ENCODE results near the gene C10orf95.
"Not testable (repeated sequence)": the region's sequence is repeated elsewhere in the genome, so short reads cannot be mapped to it uniquely, and the experiment has no call there.

C10orf95 gene, protein sequence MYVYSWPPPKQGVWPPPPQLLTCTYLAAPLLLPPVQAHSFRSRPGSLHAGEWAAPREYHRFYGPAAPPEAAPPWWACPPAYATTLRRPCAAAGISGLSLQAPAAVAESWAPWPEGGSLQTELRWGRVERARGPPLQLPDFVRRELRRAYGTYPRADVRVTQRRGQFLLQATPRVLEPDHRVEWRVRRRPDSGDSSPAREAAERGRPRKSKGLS

DNA sequence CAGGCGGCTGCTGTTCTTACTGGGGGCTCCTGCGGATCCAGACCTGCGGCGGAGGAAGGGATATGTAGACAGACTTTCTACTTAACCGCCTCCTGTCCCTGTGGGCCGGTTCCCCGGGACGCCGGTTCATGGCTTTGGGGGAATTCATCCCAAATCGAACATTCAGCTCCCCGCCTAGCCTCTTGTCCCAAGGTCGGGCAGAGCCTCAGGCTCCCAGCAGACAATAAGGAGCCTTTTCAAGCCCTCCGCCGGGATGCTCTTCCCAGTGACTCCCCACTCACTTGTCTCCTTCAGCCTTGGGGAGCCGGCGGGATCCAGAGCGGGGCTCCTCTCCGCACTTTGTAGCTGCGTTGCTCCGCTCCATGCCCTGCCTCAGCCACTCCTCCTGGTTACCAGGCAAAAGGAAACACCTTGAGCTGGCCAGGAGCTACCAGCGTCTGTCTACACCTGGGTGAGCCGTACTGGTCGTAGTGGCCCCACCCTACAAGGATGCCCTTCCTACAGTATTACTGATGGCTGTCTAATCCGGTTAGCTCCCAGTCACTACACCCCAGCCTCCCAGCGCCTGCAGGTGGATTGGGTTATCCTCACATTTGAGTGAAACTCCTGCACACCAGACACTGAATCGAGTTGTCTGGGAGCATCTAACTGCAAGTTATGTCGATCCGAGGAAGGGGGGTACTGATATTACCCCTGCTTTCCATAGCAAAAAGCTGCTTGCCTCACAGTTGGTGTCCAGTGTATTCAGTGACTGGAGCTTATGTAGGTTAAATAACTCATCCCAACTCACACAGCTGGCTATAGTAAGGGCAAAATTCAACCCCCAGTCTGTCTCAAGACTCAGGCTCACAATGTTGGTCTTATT, at the start of gene C10orf95:
C10orf95 (minus strand) TSS at position 439 of the 865 bp plus-strand sequence. CDS start 450 bp downstream, outside the sequence.
- no peak for DNase-seq

DNA sequence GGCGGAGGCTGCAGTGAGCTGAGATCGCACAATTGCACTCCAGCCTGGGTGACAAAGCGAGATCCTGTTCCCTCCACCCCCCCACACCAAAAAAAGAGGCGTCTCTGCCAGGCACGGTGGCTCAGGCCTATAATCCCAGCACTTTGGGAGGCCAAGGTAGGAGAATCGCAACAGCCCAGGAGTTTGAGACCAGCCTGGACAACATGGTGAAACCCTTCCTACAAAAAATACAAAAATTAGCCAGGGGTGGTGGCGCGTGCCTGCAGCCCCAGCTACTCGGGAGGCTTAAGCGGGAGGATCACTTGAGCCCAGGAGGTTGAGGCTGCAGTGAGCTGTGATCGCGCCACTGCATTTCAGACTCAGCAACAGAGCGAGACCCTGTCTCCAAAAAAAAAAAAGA, 49.3 kb upstream of the C10orf95 start:
- DNase-seq, result not testable (repeated sequence)

DNA sequence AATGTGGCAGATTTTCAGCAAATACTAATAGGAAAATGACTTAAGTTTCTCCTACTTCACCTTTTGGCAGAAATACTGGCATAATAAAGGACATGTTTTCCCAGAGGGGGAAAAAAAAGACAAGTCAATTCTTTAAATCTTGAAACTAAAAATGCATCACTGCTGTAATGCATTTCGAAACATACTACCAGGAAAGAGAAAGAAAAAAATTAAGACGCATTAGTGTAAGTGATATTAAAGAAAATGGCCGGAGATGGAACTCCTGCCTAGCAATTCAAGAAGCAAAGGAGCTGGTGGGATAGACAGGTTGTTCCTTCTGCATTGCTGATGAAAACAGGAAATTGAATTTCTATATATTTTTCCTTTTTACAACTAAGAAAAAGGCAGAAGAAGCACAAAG, 48.0 kb upstream of the C10orf95 start:
- no peak for DNase-seq

DNA sequence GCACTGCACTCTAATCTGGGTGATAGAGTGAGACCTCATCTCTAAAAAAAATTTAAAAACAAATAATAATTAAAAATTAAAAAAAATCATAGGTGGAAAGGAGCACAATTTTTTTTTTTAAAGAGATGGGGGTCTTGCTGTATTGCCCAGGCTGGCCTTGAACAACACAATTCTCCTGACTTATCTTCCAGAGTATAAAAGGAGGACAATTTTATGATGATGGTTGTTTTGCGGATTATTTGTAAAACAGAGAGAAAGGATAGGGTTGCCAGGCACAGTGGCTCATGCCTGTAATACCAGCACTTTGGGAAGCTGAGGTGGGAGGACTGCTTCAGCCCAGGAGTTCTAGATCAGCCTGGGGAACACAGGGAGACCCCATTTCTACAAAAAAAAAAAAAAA, 46.2 kb upstream of the C10orf95 start:
- no peak for DNase-seq

DNA sequence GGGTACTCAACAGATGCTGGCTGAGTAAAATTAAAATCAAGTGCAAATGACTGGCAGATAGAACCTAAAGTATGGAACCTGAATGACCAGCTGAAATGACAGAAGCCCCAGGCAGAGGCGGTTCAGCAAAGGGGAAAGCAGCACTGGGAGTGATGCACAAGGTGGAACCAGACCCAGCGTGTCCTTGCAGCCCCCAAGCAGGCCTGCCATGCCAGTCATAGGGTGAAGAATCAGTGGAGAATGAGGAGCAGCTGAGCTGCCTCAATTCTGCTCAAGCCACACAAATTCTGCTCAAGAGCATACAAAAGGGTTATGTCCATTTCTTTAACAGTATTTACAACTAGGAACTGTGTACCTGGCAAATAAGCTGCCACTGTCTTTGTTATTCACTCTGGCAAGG, 42.4 kb upstream of the C10orf95 start:
- no peak for DNase-seq

DNA sequence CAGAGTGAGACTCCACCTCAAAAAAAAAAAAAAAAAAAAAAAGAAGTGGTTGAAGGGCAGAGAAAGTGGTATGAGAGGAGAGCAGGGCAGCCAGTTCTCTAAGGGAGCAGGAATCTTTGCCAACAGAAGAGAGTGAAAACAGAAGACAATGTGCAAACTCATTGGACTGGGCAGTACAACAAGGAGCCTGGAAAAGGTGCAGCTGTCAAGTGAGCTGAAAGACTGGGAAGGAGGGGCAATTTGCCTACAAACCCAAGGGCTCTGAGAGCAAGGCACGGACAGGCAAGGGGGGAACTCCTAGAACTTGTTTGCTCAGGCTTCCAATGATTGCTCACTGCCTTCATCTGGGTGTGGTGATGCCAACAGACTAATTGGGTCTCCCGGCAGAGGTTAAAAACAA, 41.6 kb upstream of the C10orf95 start:
- no peak for DNase-seq

DNA sequence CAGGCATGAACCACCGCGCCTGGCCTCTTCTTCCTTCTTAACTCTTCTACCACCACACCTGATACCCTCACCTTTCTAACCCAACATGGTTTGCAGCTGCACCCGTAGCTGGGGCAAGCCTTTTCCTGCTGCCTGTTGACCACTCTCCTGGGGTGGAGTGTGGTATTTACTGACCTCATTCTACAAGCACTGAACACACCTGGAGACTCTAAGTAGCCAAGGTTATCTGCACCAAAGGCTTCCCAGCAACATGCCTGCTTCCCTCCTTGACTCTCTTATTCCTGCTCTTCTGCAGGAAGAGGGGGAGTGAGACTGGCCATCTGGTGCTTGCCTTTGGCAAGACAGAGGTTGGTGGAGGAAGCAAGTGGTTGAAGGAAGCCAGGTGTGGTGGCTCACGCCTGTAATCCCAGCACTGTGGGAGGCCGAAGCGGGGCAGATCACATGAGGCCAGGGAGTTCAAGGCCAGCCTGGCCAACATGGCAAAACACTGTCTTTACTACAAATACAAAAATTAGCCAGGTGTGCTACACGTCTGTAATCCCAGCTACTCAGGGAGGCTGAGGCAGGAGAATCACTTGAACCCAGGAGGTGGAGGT, 41.1 kb upstream of the C10orf95 start:
- no peak for DNase-seq

DNA sequence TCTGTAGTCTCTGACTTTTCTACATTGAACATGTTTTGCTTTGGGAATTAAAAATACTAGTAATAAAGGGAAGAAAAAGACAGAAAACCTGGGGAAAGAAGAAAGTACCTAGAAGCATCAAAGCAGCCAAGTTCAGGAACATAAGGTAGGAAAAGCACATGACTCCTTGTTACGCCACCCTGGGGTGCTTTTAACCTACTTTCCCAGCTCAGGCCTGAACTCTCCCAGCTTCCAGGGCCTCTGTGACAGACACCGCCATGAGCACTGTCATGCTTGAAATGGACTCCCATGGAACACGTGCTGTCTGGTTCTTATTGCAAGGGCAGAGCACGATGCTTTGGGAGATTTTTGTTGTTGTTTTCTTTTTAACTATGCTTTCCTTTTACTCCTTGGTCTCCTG, 39.8 kb upstream of the C10orf95 start:
- DNase-seq, result no peak

DNA sequence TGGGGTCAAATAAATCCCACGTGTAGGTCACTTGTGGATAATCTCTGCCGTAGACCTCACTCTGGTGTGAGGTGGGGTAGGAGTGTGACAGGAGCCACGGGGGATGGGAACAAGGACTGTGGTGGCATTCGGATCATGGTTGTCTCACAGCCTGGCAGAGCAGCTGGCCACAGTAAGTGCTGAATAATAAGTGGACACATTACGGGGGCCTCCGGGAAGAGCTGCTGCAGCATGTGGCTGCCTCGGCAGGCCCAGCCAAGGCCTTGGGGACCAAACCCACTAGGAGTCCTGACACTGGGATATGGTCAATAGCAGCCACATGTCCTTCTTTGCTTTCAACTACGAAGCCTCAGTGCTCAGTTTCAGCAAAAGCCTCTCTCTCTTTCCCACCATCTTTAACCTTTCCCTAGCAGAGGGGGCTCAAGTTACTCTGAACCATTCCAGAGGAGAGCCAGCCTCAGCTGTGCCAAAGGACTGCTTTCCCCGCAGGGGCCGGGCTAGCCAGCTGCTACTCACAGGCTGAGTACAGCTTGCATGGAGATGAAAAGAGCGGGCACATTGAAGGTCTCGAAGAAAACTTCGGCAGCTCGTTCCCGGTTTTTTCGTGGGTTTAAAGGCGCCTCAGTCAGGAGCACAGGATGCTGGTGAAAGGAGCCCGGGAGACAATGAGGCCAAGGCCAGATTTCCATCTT, 33.9 kb upstream of the C10orf95 start:
- DNase-seq, result no peak

DNA sequence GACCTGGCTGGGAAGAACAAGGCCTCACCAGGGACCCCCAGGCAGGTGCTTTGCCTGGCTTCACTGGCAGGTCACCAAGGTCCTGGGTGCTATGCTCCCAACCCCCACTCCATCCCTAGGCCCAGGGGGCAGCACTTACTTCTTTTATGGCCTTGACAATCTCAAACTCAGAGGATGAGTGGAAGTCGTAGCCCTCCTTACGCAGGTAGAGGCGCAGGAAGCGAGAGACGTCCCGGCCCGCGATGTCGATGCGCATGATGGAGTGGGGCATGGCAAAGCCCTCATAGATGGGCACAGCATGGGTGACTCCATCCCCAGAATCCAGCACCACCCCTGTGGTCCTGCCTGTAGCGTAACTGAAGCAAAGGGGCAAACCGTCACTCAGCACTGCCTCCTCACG, 32.7 kb upstream of the C10orf95 start:
- no peak for DNase-seq

DNA sequence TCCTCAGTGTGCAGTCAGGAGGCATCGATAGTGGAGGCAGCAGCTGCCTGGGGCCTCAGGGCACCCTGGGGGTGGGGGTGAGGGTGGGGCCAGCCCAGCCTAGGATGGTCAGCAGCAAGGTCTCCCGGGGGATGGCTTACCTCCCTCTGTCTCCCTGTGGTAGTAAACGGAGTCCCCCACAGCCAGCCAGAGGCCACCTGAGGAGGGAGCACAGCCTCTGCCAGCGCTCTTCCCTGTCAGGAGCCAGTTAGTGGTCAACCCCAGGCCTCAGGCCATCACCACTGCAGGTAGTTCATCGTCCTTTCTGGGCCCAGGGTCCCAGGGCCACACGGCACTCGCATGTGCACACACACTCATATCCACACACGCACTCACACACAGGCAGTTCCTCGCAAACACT, 29.1 kb upstream of the C10orf95 start:
- no peak for DNase-seq

DNA sequence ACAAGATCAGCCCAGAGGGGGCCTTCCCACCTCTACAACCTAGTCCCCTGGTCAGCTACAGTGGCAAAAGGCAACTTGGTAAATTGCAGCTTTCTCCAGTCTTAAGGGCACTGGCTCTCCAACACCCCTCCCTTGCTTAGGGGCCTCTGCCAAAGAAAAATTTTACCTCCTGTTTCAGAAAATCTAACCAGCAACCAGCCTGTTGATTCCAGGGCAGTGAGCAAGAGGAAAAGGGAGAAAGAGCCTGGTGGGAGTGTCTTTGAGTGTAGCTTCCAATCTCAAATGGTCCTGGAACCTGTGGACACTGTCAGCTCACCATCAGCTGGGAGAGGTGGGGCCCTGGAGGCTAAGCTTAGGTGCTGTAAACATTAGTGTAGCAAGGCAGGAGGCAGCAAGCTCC, 28.3 kb upstream of the C10orf95 start:
- no peak for DNase-seq

DNA sequence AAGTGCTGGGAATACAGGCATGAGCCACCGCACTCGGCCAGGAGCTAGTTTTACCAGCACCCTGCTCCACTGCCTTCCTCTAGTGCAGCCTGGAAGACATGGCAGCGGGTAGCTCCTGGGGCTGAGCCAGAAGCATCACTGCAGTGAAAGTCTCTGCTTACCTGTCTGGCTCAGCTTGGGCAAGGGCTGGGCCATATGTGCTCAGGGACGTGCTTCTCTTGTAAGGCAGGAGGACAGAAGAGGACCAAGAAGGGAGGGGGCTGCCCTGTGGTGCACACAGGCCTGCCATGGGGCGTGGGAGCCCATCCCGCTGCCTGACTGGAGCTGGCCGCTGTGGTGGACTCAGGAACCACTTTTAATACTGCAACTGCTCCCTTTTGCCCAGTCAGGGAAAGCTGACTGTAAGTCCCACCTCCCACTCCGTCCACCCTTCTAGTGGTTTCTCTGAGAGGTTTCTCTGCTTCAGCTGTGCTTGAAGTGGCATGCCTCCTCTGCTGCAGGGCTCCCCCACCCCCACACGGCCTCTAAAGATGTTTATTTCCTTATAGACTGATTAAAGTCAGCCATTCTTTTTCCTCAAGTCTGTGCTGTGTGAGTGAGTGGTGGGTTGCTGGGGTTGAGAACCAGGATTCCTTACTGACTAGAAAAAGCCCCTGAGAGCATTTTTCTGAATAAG, 25.3 kb upstream of the C10orf95 start:
- DNase-seq, result no peak

DNA sequence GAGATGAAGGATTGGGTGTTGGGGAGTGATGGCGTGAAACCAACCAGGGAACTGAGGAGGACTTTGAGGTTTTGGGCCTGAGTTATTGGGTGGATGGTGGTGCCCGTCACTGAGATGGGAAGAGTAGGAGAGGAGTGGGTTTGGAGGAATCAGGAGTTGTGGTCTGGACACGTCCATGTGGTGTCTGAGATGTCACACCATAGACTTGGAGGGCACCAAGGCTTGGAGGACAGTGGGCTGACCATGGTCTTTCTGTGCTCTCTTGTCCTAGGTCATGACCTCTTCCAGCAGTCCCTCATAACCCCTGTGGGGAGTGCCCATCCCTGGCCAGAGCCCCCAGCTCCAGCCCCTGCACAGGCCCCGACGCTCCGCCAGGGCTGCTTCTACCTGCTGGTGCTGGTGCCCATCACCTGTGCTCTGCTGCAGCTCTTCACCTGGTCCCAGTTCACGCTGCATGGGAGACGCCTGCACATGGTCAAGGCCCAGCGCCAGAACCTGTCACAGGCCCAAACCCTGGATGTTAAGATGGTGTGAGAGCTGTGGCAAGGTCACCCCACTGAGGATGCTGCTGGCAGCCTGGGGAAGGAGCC, 24.2 kb upstream of the C10orf95 start:
- no peak for DNase-seq

DNA sequence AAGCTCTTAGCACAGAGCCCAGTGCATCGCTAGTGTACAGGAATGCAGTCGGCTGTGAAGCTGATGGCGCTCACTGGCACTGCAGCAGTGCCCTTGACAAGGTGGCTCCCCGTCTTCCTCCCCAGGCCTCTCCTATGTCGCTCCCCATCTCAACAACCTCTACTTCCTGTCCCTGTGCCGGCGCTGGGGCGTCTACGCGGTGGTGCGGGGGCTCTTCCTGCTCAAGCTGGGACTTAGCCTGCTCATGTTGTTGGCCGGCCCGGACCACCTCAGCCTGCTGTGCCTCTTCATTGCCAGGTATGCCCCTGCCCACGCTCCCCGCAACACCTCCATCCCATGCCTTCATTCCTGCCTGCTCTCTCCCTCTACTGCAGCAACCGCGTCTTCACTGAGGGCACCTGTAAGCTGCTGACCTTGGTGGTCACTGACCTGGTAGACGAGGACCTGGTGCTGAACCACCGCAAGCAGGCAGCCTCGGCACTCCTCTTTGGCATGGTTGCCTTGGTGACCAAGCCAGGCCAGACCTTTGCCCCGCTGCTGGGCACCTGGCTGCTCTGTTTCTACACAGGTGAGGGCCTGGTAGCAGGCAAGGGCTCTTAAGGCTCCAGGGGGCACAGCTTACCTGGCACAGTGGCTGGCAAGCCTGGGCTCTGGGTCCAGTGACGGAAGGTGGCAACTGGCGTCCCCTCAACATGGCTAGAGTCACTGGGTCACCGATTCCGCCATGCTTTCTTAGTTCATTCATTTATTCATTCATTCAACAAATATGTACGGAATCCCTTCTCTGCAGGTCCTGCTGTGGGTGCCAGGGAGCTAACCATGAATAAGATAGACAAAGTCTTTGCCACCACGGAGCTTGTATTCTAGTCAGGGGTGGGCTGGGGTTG, 22.3 kb upstream of the C10orf95 start:
- DNase-seq, result no peak

DNA sequence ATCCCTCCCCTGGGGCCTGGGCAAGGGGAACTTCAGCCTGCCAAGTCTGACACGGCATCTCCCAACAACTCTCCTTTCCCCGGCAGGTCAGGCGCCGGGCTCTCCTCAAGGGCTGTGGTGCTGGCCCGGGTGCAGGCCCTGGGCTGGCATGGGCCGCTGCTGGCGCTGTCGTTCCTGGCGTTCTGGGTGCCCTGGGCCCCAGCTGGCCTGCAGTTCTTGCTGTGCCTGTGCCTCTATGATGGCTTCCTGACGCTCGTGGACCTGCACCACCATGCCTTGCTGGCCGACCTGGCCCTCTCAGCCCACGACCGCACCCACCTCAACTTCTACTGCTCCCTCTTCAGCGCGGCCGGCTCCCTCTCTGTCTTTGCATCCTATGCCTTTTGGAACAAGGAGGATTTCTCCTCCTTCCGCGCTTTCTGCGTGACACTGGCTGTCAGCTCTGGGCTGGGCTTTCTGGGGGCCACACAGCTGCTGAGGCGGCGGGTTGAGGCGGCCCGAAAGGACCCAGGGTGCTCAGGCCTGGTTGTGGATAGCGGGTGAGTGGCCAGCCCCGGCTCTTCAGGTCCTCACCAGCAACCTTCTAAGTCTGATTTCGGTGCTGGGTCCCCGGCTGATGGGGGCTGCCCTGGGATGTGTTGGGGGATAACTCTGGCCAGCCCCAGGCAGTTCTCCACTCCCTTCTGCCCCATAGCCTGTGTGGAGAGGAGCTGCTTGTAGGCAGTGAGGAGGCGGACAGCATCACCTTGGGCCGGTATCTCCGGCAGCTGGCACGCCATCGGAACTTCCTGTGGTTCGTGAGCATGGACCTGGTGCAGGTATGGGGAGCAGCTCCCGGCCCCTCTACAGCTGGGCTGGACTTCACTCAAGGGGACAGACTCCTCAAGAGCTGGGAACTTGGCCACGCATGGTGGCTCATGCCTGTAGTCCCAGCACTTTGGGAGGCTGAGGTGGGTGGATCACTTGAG, 19.5 kb upstream of the C10orf95 start:
- DNase-seq, result no peak

DNA sequence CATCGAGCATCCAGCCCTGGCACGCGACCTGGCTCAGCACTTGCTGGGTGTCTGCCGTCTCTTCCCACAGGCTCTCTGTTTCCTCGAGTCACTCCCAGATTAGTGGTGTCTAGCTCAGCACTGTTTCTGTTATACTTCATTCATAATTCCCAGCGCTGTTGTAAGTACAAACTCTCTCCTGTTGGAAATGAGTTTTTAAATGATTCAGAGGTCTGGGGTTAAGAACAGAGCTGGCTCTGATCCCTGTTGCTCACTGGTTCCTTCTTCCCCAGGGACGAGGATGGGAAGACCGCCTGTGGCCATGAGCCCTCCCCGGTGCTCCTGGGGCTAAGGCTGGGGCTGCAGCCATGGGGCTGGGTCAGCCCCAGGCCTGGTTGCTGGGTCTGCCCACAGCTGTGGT, 17.3 kb upstream of the C10orf95 start:
- DNase-seq, result no peak

DNA sequence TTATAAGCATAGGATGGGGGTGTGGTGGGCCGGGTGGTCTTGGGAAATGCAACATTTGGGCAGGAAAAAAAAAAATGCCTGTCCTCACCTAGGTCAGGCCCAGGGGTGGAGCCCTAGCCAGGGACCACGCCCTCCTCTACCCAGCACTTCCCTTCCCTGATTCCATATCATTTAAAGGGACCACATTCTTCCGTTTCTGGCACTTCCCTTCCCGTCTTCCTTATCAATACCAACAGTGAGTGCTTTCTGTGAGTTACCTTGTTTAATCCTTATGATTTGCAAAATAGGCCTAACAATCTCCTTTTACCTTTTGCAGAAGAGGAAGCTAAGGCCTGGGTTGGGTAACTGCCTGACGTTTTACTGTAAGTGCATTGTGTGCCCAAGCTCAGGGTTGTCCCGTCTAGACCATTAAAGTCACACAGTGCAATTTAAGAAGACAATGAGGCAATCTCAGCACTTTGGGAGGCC, 16.7 kb upstream of the C10orf95 start:
- DNase-seq, result no peak

DNA sequence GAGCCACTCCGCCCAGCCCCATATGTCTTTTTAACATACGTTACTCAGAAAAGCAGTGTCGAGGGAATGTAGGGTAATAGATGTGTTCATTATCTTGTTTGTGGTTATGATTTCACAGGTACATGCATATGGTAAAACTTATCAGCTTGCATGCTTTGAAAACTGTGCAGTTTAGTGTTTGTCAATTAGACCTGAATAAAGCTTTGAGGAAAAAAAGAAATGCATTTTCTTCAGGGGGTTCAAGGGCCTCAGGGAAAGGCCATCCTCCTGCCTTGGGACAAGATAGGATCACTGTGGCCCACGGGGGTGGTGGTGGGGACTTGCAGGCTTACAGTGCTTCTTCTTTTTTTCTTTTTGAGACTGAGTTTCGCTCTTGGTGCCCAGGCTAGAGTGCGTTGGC, 16.0 kb upstream of the C10orf95 start:
- DNase-seq, result no peak

DNA sequence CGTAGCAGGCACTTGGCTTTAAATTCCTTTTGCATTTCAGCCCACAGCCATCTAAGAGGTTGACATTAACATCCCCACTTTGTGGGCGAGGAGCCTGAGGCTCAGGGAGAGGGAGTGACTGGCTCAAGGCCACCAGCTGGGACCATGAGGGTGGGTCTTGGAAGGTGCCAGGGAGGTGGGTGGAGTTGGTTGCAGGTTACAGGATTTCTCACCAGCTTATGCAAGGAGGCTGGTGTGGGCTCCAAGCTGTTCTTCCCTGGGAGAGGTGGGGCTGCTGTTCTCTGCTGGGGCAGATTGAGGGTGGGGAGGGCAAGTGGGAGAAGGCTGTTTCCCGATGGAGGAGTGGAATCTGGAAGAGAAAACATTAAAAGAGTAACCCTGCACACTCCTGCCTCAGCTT, 14.1 kb upstream of the C10orf95 start:
- no peak for DNase-seq

Measured in cortex of kidney (tissue), 1 donor.